HG03565 (cell line): ENCODE measurements around the gene TMED8.
"Not testable (repeated sequence)": the region's sequence is repeated elsewhere in the genome, so short reads cannot be mapped to it uniquely, and the experiment has no call there.

Source experiments
- ATAC-seq: cut with Tn5 transposase; IDR thresholded peaks from one replicate; pipeline ENCODE4 v1.9.1; 2021; ENCODE audit warnings: mild to moderate bottlenecking, moderate library complexity; ENCODE audit not compliant: unreplicated experiment

Gene TMED8, protein sequence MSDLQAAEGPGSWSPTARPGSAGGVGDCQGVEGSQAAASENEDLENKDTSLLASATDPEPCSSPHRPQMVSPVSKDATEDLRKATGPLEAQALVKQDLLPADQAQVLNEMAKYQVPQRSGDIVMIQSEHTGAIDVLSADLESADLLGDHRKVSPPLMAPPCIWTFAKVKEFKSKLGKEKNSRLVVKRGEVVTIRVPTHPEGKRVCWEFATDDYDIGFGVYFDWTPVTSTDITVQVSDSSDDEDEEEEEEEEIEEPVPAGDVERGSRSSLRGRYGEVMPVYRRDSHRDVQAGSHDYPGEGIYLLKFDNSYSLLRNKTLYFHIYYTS

DNA sequence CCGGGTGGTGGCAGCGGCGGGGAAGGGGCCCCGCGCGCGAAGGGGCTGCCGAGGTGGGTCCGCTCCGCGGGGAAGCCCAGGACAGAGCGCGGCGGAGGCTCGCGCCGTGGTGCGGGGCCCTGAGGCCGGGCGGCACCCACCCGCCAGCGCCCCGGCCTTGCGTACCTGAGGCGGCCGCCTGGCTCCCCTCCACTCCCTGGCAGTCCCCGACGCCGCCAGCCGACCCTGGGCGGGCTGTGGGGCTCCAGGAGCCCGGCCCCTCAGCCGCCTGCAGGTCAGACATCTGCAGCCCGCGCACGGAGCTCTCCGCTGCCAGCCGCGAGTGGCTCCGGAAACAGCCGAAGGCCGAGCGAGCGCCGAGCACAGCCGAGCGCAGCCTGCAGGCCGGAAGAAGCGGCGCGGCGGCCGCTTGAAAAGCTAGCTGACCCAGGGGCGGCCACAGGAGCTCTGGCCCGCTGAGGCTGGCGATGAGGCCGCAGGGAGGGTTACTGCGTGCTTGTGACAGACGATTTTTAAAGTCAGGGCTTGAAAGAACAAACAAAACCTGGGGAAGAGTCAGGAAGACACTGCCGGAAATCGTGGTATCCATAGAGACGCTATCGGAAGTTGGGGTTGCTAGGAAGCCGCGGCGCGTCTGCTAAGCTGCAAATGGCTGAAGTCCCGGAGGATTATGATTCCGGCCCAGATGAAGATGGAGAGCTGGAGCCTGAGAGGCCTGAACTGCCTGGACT lies at the start of gene TMED8, which contains the start of gene SAMD15:
Gene TMED8 (minus strand): TSS at position 324 of the 731 bp plus-strand sequence. CDS start 41 bp downstream, at position 283.
Gene SAMD15 (plus strand): TSS at position 609 of the 731 bp plus-strand sequence. CDS start 40 bp downstream, at position 649.
- ATAC-seq, result peak; percentile 67

DNA sequence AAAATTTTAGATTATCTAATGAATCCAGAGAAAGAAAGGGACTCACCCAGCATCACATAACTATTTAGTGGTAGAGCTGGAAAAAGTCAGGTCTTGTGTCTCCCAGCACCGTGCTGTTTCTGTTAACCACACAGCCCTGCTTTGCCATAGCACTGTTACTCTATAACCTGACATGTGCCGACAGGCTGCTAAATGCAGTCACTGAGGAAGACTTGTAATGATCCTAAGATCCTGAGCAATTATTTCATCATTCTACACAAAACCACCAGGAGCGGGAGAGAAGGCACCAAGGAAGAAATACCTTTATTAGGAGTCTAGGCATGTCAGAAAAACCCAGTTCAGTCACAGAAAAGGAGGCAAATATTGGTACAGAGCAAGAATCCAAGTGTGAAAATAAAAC lies 49.5 kb upstream of the TMED8 start:
- ATAC-seq, result no peak

DNA sequence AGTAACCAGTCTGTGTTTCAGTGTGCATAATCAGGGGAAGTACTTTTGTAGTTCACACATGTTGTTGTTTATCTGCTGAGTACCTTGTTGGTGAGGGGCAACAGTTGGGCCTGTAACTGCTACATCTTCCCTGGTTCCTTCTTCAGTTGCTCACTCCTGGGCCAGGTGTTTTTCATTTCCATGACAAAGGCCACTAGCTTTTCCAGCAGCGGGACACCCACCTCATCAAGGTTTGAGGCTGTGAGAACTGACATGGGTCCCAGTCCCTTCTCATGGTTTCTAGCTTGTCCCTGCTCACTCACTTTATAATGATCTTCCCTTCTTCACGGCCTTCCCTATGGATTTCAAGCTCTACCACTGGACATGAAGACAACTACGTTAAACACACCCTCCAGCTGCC lies 48.0 kb upstream of the TMED8 start:
- no peak for ATAC-seq

DNA sequence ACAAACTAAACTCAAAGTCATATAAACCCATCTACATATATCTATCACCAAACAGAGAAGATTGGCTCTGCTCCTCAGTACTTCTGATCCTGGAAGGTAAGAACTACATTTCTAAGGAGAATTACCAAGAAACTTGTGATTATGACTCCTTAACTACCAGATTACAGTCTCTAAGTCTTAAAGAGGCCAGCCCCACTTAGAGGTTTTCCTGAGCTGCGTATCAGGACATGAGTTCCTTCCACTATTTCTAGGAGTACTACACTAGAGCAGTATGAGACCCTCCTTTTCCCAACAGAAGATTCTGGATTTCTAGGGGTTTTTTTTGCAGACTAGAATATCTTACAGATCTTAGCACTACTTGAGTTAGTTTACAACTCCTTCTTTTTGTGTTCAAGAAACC lies 46.5 kb upstream of the TMED8 start, which contains the start of gene NOXRED1:
Gene NOXRED1 (minus strand): TSS at position 101 of the 400 bp plus-strand sequence. CDS start 634 bp downstream, outside the sequence.
- no peak for ATAC-seq

DNA sequence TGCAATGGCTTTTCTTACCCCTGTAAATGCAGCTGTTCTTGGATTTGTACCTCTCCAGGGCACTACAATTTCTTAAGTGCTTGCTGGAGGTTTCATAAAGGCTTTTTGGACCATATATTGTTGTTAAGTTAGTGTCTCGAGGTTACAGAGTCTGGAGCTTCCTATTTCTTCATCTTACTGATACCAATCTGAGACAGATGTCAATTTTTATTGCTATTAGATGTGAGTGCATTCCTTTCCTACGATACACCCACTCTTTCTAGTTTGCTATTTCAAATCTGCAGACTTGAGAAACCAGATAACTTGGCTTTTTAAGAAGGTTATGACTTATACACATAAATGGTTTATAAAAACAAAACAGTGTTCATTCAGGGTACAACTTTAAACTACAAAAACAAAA lies 44.3 kb upstream of the TMED8 start:
- ATAC-seq, result no peak

DNA sequence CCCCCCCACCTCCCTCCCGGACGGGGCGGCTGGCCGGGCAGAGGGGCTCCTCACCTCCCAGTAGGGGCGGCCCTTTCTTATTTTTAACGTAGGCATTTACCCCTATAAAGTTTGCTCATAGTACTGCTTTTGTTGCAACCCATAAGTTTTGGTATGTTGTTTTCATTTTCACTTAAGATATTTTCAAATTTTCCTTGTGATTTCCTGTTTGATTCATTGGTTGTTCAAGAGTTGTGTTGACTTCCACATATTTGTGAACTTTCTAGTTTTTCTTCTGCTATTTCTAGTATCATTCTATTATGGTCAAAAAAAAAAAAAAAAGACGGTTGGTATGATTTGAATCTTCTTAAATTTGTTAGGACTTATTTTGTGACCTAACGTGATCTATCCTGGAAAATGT lies 39.9 kb upstream of the TMED8 start:
- ATAC-seq, result no peak

DNA sequence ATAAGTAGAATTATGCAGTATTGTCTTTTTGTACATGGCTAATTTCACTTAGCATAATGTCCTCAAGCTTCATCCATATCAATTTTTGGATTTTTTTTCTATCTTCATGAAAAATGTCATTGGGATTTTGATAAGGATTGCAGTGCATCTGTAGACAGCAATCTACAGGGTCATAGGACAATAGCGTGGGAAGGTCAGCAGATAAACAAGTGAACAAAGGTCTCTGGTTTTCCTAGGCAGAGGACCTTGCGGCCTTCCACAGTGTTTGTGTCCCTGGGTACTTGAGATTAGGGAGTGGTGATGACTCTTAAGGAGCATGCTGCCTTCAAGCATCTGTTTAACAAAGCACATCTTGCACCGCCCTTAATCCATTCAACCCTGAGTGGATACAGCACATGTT lies 39.2 kb upstream of the TMED8 start:
- ATAC-seq, result not testable (repeated sequence)

DNA sequence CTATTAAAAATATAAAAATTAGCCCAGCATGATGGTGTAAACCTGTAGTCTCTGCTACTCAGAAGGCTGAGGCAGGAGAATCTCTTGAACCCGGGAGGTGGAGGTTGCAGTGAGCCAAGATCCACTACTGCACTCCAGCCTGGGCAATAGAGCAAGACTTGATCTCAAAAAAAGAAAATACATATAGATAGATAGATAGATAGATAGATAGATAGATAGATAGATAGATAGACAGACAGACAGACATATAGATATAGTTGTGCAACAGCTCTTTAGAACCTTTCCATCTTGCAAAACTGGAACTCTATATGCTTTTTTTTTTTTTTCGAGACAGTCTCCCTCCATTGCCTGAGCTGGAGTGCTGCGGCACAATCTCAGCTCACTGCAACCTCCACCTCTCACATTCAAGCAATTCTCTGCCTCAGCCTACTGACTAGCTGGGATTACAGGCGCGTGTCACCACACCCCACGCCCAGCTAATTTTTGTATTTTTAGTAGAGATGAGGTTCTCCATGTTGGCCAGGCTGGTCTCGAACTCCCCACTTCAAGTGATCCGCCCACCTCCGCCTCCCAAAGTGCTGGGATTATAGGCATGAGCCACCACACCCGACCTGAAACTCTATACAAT lies 38.6 kb upstream of the TMED8 start:
- ATAC-seq, result not testable (repeated sequence)

DNA sequence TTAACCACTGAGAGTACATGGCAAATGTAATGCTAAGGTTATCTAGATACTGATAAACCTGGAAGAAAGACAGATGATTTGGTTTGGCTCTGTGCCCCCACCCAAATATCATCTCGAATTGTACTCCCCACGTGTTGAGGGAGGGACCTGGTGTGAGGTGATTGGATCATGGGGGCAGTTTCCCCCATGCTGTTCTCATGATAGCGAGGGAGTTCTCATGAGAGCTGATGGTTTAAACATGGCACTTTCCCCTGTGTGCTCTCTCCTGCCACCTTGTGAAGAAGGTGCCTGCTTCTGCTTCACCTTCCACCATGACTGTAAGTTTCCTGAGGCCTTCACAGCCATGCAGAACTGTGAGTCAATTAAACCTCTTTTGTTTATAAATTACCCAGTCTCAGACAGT lies 32.2 kb upstream of the TMED8 start:
- no peak for ATAC-seq

DNA sequence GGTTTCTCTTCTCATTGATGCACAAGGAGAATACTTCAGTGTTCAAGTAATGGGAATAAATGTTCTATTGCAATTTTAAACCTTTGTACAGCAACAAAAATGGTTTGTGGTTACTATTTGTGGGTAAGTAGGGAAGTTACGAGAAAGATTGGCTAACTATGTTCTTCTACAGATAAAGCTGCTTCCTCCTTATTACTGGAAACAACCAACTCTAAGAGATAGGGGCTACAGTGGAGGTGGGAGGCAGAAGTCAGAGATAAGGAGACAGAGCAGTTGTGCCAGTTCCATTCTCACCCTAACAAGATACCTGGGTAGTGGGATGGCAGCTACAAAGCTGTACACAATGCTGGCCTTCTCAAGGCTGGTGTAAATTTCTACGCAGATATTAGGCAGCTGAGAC lies 30.3 kb upstream of the TMED8 start:
- ATAC-seq, result no peak

DNA sequence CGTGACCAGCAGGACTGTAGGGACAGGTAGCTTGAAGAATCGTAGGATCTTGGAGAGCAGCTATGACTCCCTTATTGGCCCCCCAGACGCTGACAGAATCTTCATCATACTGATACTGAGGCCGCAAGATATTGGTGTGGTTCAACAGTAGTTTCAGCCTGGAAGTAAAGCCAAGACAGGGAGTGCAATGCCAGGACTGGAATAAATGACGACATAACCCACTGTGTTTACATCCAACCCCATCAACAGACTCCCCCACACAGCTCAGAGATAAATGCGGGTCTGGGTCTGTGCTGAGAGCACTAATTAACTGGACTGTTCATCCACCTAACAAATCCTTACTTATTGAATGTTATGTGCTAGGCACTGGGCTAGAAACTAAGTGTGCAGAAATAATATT lies 29.8 kb upstream of the TMED8 start:
- no peak for ATAC-seq

DNA sequence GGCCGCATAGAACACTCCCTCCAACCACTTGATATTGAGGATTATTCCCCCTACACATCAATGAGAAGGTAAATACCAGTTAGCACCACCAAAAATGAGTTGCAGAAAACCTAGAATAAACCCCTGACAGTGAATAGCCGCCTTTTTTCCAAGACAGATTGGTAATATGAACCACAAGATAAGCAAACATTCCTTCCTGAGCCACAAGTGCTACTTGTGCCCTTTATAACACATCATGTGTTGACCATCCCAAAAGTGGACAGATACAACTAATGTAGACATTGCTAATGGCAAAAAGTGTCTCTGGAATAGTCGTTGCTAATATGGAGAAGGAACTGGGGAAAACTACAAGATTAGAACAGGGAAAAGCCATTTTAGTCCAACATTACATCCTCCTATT lies 29.2 kb upstream of the TMED8 start:
- ATAC-seq, result no peak

DNA sequence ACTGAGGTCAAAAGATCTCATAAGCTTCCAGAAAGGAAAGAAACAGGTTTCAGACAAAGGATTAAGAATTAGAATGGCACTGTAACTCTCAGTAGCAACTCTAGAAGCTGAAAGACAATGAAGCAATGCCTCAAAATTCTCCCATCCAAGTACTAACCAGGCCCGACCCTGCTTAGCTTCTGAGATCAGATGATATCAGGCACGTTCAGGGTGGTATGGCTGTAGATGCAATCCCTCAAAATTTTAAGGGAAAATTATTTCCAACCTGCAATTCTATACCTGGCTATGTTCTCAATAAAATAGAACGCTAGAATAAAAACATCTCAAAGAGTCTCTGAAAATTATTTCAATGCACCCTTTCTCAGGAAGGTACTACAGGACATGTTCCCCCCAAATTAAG lies 26.9 kb upstream of the TMED8 start:
- ATAC-seq, result no peak

DNA sequence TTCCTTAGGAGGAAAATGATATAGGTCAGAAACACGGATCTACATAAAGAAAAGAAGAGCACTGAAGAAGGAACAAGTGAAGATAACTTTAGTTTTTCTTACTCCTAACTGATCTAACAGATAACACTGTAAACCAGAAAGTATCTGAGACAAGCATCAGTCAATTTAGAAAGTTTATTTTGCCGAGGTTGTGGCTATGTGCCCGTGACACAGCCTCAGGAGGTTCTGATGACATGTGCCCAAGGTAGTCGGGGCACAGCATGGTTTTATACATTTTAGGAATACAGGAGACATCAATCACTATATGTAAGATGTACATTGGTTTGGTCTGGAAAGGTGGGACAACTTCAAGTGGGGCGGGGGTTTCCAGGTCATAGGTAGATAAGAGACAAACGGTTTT lies 23.3 kb upstream of the TMED8 start:
- ATAC-seq, result no peak

DNA sequence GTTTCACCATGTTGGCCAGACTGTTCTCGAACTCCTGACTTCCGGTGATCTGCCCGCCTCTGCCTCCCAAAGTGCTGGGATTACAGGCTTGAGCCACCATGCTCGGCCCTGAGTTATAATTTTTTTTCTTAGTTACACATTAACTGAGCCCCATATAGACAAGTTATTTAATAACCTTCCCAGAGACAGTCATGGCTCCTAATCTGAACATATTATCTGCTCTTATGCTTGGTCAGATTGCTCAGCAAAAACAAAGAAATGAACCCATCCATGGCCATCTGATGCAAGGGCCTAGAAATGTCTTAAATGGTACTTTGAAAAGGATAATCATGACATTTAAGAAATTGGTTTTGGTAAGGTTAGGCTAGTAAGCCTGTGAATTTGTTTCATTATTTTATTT lies 13.3 kb upstream of the TMED8 start:
- ATAC-seq, result no peak

DNA sequence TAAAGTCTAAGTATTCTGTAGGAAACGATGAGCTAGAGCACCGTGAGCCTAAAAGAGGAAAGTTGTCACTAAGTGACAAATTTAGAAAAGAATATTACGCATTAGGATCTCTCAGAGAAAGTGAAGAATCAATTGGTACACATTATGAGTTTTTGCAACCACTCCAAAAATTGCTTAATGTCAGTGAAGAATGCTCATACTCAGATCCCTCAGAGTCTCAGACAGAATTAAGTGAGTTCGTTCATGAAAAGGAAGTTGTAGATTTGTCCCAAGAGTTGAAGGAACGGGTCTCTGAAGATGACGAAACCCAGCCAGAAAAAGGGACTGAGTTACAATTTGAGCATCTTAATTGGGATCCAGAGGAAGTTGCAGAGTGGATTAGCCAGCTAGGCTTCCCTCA lies 1.8 kb upstream of the TMED8 start:
- no peak for ATAC-seq

DNA sequence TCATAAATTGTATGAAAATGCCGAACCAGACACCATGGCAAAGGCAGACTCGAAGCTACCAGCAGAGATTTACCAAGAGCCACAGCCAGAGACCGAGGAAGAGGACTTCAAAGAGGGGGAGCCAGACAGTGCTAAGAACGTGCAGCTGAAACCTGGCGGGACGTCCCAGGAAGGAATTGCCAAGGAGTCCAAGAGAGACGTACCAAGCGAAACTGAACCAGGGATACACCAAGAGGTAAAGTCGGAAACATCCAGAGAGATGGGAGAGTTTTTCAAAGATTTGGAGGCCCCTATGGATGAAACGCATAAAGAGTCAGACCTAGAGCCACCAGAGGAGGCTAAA lies 579 bp upstream of the TMED8 start:
- ATAC-seq, result no peak

DNA sequence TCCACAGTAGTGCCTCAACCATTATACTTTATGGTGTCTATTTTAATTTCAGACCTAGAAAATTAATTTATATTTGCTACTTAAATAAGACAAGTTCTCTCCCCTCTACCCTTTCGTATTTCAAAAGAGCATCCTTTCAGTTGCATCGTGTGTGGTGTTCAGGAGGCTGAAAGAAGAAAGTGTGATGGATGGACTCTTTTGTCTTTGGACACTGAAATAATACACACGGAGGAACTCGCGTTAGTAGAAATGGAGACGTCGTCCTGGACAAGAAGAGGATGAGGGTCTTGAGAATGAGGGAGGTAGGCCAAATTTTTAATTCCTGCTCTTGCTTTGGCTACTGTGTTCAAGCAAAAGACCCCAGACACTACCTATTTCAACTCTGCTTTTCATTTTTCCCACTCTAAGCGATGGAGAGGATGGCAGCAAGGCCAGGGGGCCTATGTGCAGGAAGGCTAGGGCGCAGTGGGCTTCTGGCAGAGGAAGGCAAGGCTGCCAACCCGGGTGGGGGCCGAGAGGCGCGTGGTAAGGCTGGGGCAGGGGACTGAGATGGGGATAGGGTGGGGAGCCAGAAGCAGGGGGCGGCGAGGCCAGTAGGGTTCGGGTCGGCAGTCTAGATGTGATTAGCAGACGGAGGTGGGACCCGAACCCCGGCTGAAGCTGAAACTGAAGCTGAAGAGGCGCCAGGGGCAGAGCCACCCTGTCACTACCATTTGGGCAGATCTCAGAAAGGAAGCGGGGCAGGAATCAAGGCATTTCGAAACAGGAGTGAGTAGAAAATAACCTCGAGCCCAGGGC lies 722 bp downstream of the TMED8 start:
- no peak for ATAC-seq

DNA sequence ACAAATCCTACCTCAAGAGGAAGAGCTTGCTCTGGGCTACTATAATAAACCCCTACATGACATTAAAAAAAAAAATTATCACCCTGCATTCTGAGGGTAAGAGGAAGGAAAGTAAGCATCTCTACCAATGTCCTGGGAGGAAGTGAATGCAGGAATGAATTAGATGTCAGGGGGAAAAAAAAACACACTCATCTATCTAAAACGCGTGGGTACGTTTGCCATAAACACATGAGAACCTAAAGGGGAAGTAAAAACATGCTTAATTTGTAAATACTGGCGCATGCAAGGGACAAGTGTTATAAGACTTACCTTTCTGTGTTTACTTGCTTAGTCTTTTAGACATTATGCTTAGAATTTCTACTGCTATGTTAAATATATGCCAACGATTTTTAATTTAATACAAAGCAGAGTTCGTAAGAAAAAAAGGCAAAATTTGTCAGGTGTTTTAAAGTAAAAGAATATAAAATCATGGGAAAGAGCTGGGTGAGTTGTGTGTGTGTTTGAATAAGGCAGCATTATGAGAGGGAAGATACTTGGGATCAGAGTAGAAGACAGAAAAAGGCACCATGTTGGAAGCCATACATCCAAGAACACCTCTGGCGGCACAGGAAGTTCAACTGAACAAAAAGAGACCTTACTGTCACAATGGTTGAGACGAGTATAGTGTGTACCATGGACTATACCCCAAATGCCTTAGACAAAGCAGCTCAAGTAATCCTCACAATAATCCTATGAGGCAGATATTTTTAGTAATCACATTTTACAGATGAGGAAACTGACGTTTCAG lies 1.5 kb downstream of the TMED8 start:
- no peak for ATAC-seq

DNA sequence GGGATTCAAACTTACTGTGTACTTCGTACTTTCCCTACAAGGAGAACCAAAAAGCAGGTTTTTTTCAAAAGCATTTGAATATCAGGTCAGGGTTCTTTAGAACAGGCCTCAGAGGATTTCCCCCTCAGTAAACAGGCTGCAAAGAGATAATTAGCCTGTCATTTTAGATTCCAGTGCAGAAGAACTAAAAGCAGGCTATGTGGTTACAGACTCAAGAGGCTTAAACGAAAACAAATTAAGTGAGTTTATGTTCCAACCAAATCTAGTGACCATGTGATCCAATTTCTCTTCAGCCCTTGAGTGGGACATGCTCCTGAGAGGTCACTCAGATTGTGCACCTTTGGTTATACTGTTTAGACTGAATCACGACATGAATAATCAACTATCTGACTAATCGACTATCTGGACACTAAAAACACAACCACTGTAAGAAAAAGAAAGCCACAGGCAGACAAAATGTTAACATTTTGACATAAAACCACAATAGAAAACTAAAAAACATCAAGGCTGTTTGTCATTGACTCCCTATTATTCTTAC lies 4.5 kb downstream of the TMED8 start:
- ATAC-seq, result peak; percentile 30
